ENCODE results near the gene KLF6.

KLF6 gene

DNA sequence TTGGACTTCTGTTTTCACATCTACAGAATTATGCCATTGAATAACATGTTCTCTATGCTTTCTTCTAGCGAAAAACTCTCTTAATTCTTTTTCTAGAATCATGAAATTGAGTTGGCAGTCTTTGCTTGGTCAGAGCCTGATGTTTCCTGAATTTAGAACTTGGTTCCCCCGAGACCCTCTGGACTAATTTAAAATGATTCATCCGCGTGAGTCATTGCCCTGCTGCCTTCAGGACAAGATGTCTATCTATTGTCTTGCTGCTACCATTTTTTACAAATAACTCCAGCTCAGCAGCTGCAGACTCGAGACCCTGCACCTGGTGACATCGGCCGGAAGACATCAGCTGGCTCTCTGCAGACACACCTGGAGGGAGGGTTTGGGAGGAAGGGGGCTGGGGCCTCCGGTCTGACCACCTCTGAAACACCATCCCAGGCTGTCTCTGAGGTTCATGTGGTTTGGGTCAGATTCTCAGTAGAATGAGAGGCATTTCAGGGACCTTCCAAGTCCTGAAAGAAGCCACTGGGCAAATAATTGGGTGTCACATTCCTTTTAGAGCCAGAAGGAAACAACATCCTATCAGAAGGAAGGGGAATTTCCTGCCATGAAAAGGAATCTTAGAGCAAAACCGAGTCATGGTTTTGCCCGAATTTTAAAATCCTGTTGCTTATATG lies 20.9 kb upstream of the KLF6 start:
- DNase-seq (ENCODE audit: insufficient read length, low spot score) (no peak), FAIRE-seq (no peak)
- peak; percentile 42; the same call in 1 of the 2 replicates for TF ChIP-seq POLR2AphosphoS5 (IDR thresholded peaks at IDR 0.05; ENCODE audit: low read depth, low read length)
- TF ChIP-seq TAF1 (IDR thresholded peaks at IDR 0.05; ENCODE audit: low read depth, low read length): no peak

DNA sequence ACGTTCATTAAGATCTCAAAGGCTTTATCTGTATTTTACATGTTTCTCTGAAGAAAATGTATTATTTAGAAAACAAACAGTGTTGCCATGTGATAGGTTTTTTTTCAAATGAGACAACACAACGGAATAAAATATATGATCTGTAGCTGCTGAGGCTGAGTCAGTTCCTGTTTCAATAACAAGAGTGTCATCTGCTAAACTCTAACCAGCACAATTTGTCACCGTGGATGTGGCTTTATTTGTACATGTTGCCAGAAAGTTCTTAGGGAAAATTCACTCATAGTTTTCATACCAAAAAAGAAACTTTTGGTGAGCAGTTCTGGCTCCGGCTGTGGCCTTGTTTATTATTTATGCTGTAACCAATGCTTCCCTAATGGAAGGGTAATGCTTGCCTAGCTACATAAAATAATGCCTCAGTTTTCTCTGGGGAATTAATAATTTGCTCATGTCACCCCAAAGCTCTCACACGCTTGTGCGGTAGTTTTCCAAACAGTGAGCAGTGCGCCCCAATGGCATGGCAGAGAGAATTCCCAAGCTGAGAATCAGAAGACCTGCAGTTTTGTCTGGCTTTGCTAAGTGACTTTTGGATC lies 20.3 kb upstream of the KLF6 start:
- TF ChIP-seq SPI1 (IDR thresholded peaks at IDR 0.05; ENCODE audit: low read depth, low read length) (peak; percentile 86), TAF1 (IDR thresholded peaks at IDR 0.05; ENCODE audit: low read depth, low read length) (no peak)
- FAIRE-seq (no peak), DNase-seq (ENCODE audit: insufficient read length, low spot score) (no peak)

DNA sequence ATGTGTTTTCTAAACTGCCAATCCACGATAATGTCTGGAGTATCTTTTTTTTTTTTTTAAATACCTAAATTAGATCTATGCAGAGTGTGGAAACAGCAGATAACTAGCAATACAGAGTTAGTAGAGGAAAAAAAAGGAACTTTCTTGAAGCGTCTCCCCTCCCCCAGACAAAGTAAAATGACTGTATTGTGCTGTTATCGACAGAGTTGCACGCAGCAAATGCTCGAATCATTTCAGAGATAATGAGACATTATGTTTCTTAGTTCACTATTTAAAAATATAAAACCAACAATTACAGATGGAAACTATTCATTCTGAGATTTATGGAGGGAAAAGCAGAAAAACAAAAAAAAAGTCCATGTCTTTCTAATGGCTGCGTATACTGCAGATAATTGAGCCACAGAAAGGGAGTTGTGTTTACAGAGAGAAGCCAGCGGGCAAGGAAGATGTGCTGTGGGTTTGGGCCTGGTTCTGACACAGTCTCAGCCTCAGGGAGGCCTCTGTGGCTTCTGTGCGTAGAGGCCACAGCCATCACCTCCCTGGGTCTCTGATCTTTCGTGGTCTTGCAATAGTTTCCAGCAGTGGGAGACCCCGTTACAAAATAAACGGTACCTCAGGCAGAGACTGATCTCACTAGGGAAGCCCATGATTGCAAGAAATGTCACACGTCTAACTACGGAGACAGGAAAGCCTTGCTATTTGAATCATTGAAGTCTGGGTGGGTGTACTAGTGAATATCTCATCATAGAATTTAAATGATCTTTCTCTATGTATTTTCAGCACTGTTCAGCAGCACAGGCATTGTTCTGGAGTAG lies 19.1 kb upstream of the KLF6 start:
- DNase-seq (ENCODE audit: insufficient read length, low spot score): no peak
- FAIRE-seq: no peak
- TF ChIP-seq POLR2AphosphoS5 (IDR thresholded peaks at IDR 0.05; ENCODE audit: low read depth, low read length) (no peak), SPI1 (IDR thresholded peaks at IDR 0.05; ENCODE audit: low read depth, low read length) (no peak), POLR2A (IDR thresholded peaks at IDR 0.05; ENCODE audit: low read depth, low read length) (no peak), POU2F2 (IDR thresholded peaks at IDR 0.05; ENCODE audit: low read depth, low read length) (no peak), PAX5 (IDR thresholded peaks at IDR 0.05; ENCODE audit: insufficient read depth, low read length, severe bottlenecking) (no peak), TAF1 (IDR thresholded peaks at IDR 0.05; ENCODE audit: low read depth, low read length) (no peak)

DNA sequence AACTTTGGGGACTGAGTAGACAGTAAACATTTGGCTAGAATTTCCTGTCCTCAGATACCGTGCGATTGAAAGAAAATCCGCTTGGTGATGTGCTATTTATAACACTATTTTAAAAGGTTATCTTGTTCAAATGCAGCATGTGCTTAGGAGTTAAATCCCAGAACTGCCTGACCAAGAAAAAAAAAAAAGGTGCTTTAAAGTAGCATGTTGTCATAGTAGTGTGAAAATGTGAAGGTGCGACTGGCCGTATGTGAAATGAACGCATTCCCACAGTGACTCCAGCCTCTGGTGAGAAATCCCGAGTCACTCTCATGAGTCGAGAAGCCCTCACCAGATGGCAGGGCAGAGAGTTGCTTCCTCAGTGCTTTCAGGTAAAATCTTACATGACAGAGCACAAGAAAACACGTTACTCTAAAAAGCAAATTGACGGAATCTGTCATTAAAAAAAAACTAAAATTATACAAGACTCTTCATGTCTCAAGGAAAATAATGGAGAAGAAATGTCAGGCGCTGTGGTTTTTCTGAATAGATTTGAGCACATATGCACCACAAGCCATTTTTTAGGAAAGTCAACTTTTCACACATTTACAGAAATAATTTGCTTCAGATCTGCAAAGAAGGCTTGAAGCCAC lies 18.4 kb upstream of the KLF6 start:
- DNase-seq (ENCODE audit: insufficient read length, low spot score) (no peak), FAIRE-seq (no peak)
- TF ChIP-seq PAX5 (IDR thresholded peaks at IDR 0.05; ENCODE audit: insufficient read depth, low read length, severe bottlenecking) (no peak), POLR2A (IDR thresholded peaks at IDR 0.05; ENCODE audit: low read depth, low read length) (no peak), TAF1 (IDR thresholded peaks at IDR 0.05; ENCODE audit: low read depth, low read length) (no peak), SPI1 (IDR thresholded peaks at IDR 0.05; ENCODE audit: low read depth, low read length) (no peak), POLR2AphosphoS5 (IDR thresholded peaks at IDR 0.05; ENCODE audit: low read depth, low read length) (no peak), POU2F2 (IDR thresholded peaks at IDR 0.05; ENCODE audit: low read depth, low read length) (no peak)

DNA sequence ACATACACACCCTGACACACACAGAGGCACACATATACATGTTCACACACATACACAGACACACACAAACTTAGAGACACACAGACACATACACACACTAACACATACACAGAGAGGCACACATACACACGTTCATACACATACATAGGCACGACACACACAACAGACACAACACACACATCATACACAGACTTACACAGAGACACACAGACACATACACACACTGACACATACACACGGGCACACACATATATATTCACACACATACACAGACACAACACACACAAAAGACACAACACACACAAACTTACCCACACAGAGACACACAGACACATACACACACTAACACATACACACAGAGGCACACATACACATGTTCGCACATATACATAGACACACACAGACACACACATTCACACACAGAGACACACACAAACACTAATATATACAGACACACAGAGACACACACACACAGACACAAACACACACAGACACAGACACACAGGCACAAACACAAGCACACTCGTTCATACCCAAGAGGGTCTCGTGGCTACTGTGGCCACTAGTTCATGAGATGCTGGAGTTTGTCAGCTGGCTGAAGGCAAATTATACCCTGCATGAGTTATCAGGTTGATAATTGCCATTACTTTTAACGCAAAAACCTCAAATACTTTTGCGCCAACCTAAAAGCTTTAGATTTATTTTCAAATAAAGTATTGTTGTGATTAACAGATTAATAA lies 17.7 kb upstream of the KLF6 start:
- FAIRE-seq (peak; percentile 64), DNase-seq (ENCODE audit: insufficient read length, low spot score) (no peak)
- no peak for TF ChIP-seq POLR2AphosphoS5 (IDR thresholded peaks at IDR 0.05; ENCODE audit: low read depth, low read length)
- no peak for TF ChIP-seq PAX5 (IDR thresholded peaks at IDR 0.05; ENCODE audit: insufficient read depth, low read length, severe bottlenecking)
- no peak for TF ChIP-seq SPI1 (IDR thresholded peaks at IDR 0.05; ENCODE audit: low read depth, low read length)
- no peak for TF ChIP-seq POLR2A (IDR thresholded peaks at IDR 0.05; ENCODE audit: low read depth, low read length)
- no peak for TF ChIP-seq TAF1 (IDR thresholded peaks at IDR 0.05; ENCODE audit: low read depth, low read length)
- TF ChIP-seq POU2F2 (IDR thresholded peaks at IDR 0.05; ENCODE audit: low read depth, low read length): no peak

DNA sequence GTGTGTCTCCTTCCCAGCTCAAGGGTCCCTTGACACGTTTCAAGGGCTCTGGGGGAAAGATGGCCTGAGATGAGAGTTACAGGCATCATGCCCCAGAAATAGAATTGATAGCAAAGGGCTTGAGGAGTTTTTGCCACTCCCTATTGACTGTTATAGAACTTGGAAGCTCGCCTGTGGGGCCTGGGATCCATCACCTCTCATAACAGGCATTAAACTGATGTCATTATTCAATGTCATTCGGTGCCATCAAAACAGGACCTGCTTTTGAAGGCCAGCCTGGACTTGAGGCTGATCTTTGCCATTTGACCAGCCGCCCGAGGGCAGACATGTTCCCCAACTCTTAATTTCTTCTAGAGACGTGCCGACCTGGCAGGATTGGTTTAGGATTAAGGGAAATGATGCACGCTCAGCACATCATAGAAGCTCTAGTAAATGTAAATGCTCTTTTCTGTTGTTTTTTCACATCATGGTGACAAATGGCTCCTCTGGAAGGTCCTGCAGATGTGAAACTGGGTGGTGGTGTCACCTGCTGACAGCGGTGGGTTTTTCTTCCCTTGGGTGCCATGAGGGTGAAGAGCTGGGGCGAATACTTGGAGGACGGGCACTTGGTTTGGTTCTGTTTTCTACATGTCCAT lies 16.7 kb upstream of the KLF6 start:
- FAIRE-seq (no peak), DNase-seq (ENCODE audit: insufficient read length, low spot score) (no peak)
- TF ChIP-seq POU2F2 (IDR thresholded peaks at IDR 0.05; ENCODE audit: low read depth, low read length): no peak
- TF ChIP-seq POLR2AphosphoS5 (IDR thresholded peaks at IDR 0.05; ENCODE audit: low read depth, low read length): no peak
- TF ChIP-seq TAF1 (IDR thresholded peaks at IDR 0.05; ENCODE audit: low read depth, low read length): no peak
- no peak for TF ChIP-seq POLR2A (IDR thresholded peaks at IDR 0.05; ENCODE audit: low read depth, low read length)
- no peak for TF ChIP-seq PAX5 (IDR thresholded peaks at IDR 0.05; ENCODE audit: insufficient read depth, low read length, severe bottlenecking)
- no peak for TF ChIP-seq SPI1 (IDR thresholded peaks at IDR 0.05; ENCODE audit: low read depth, low read length)

DNA sequence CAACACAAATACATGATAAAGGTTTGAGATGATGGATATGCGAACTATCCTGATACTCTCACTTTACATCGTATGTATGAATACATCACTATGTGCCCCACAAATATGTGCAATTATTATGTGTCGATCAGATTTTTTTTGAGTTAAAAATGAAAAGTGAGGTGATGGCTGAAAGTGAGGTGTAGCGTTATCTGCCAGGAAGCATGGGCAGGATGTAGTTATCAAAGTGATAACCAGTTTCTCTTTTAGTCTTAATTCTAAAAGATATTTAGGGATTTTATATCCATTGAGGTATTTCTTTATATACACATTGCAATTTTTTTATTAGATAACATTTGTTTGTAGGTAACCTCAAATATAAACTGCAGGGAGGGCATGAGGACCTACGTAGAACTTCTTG lies 15.6 kb upstream of the KLF6 start:
- TF ChIP-seq SPI1 (IDR thresholded peaks at IDR 0.05; ENCODE audit: low read depth, low read length) (no peak), POLR2AphosphoS5 (IDR thresholded peaks at IDR 0.05; ENCODE audit: low read depth, low read length) (no peak), TAF1 (IDR thresholded peaks at IDR 0.05; ENCODE audit: low read depth, low read length) (no peak), POU2F2 (IDR thresholded peaks at IDR 0.05; ENCODE audit: low read depth, low read length) (no peak), PAX5 (IDR thresholded peaks at IDR 0.05; ENCODE audit: insufficient read depth, low read length, severe bottlenecking) (no peak), POLR2A (IDR thresholded peaks at IDR 0.05; ENCODE audit: low read depth, low read length) (no peak)
- FAIRE-seq: no peak

DNA sequence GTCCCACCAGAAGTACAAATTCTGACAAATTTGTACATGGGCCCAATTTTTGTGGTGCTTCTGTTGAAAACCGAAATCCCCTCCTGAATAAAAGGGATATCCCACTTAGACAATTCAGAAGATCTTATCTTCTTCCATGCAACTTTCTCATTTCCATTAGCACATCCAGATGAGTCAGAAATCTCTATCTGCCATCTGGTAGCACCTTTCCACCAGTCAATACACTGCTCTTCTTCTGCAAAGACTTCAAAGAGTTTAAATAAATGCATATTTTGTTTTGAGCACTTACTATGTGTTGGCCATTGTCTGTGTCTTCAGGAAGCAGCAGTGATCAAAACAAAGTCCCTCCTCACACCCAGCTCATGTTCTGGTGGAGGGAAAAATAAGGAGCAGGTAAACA lies 12.7 kb upstream of the KLF6 start:
- TF ChIP-seq POU2F2 (IDR thresholded peaks at IDR 0.05; ENCODE audit: low read depth, low read length): no peak
- DNase-seq (ENCODE audit: insufficient read length, low spot score): no peak
- no peak for FAIRE-seq

More for the DNA sequence above, 15.6 kb upstream of the KLF6 start:
- DNase-seq (ENCODE audit: insufficient read length, low spot score): no peak

DNA sequence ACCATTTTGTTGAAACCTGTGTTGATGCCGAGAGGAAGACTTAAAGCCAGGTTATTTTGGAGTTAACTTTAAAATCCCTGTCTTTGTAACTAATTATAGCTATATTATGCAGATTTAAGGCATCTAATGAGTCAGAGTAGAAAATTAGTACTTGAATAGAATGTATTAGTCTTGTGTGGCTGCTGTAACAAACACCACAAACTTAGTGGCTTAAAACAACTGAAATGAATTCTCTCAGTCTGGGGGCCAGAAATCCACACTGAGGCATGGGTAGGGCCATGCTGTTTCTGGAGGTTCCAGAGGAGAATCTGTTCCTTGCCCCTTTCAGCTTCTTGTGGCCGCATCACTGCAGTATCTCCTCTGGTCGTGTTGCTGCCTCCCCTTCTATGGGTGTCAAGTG lies 8.5 kb upstream of the KLF6 start:
- DNase-seq (ENCODE audit: insufficient read length, low spot score) (no peak), FAIRE-seq (no peak)
- TF ChIP-seq SPI1 (IDR thresholded peaks at IDR 0.05; ENCODE audit: low read depth, low read length) (no peak), POLR2A (IDR thresholded peaks at IDR 0.05; ENCODE audit: low read depth, low read length) (no peak), POLR2AphosphoS5 (IDR thresholded peaks at IDR 0.05; ENCODE audit: low read depth, low read length) (no peak), TAF1 (IDR thresholded peaks at IDR 0.05; ENCODE audit: low read depth, low read length) (no peak), POU2F2 (IDR thresholded peaks at IDR 0.05; ENCODE audit: low read depth, low read length) (no peak), PAX5 (IDR thresholded peaks at IDR 0.05; ENCODE audit: insufficient read depth, low read length, severe bottlenecking) (no peak)
